H1 (cell line): Measurements from ENCODE around the gene GAS7. TPM values are rescaled to one million over a fixed set of nuclear protein-coding genes. Genes with fewer than 3 reads are reported as not detected.

Experiments
- BRCA1 ChIP-seq: IDR thresholded peaks from 2 replicates; pipeline ENCODE4 v1.6.1; 2012; ENCODE audit warnings: low read depth, low read length, improper control_type of control experiment
- CEBPB ChIP-seq: IDR thresholded peaks from 2 replicates; pipeline ENCODE4 v1.6.1; 2012; ENCODE audit warnings: low read depth, low read length
- CTBP2 ChIP-seq: IDR thresholded peaks from 2 replicates; pipeline ENCODE4 v1.7.0; 2011; ENCODE audit warnings: borderline replicate concordance, mild to moderate bottlenecking, moderate library complexity, mixed read lengths, low read length; ENCODE audit not compliant: insufficient read depth, insufficient read length
- TBP ChIP-seq: IDR thresholded peaks from 2 replicates; pipeline ENCODE4 v1.6.1; 2011; ENCODE audit warnings: low read depth, low read length, improper control_type of control experiment
- polyA plus RNA-seq, 7 experiments: library from polyadenylated mRNA; depleted of rRNA in 3 of 7; stranded (reverse) in 5 of 7; unstranded in 2 of 7; fragments of >200 nt in 5 of 7; fragments of 200-250 nt in 2 of 7; gene quantifications; 1 replicate in 5 of 7; 2 replicates in 1 of 7; 4 replicates in 1 of 7; pipeline versions ENCODE4 v1.2.1 to v1.2.3, GENCODE V29; 2011 to 2013; ENCODE audit warnings: missing spikeins in 2 of 7, mixed read lengths in 2 of 7
- total RNA-seq: library from RNA; stranded (reverse); fragmentation: NEBNext Ultra II Directional; extraction: Animal tissue kit (Norgen Biotek cat#: 25700); gene quantifications from 2 replicates; pipeline ENCODE4 v1.2.1, GENCODE V29; 2021
- TF ChIP-seq, protein P1 (sequence below): fragments of 300-600 bp; sonication (generic); IDR thresholded peaks from 2 replicates; pipeline ENCODE4 v1.7.1; 2012; ENCODE audit warnings: low read length, moderate library complexity, mild to moderate bottlenecking, inconsistent platforms; ENCODE audit not compliant: insufficient replicate concordance

GAS7 gene
- total and polyA plus RNA-seq, 2 of the 8 experiments (the other 6 are each of a cell fraction or from before 2014, with no cell fraction given) = 5.0 to 14.5 TPM

DNA sequence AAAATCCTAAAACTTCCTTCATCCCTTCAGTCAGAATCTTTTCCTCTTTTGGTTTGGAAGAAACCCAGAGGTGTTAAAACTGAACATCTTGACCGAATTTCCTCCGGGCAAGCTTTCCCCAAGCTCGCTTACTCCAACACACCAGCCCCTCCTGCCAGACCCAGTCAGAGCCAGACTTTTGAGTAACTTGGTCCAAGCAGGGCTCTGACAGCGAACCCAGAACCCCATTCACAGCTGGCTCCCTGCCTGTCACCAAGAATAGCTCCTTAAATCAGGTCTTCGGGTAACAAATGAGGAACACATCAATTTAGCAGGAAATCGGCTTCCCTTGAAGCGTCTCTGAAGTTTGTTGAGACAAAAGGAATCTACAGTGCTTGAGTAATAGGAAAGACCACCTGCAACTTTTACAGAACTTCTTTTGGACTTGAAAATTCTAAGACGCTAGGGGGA is 27.3 kb downstream of the GAS7 start (continued):
- TF ChIP-seq, protein P1, sequence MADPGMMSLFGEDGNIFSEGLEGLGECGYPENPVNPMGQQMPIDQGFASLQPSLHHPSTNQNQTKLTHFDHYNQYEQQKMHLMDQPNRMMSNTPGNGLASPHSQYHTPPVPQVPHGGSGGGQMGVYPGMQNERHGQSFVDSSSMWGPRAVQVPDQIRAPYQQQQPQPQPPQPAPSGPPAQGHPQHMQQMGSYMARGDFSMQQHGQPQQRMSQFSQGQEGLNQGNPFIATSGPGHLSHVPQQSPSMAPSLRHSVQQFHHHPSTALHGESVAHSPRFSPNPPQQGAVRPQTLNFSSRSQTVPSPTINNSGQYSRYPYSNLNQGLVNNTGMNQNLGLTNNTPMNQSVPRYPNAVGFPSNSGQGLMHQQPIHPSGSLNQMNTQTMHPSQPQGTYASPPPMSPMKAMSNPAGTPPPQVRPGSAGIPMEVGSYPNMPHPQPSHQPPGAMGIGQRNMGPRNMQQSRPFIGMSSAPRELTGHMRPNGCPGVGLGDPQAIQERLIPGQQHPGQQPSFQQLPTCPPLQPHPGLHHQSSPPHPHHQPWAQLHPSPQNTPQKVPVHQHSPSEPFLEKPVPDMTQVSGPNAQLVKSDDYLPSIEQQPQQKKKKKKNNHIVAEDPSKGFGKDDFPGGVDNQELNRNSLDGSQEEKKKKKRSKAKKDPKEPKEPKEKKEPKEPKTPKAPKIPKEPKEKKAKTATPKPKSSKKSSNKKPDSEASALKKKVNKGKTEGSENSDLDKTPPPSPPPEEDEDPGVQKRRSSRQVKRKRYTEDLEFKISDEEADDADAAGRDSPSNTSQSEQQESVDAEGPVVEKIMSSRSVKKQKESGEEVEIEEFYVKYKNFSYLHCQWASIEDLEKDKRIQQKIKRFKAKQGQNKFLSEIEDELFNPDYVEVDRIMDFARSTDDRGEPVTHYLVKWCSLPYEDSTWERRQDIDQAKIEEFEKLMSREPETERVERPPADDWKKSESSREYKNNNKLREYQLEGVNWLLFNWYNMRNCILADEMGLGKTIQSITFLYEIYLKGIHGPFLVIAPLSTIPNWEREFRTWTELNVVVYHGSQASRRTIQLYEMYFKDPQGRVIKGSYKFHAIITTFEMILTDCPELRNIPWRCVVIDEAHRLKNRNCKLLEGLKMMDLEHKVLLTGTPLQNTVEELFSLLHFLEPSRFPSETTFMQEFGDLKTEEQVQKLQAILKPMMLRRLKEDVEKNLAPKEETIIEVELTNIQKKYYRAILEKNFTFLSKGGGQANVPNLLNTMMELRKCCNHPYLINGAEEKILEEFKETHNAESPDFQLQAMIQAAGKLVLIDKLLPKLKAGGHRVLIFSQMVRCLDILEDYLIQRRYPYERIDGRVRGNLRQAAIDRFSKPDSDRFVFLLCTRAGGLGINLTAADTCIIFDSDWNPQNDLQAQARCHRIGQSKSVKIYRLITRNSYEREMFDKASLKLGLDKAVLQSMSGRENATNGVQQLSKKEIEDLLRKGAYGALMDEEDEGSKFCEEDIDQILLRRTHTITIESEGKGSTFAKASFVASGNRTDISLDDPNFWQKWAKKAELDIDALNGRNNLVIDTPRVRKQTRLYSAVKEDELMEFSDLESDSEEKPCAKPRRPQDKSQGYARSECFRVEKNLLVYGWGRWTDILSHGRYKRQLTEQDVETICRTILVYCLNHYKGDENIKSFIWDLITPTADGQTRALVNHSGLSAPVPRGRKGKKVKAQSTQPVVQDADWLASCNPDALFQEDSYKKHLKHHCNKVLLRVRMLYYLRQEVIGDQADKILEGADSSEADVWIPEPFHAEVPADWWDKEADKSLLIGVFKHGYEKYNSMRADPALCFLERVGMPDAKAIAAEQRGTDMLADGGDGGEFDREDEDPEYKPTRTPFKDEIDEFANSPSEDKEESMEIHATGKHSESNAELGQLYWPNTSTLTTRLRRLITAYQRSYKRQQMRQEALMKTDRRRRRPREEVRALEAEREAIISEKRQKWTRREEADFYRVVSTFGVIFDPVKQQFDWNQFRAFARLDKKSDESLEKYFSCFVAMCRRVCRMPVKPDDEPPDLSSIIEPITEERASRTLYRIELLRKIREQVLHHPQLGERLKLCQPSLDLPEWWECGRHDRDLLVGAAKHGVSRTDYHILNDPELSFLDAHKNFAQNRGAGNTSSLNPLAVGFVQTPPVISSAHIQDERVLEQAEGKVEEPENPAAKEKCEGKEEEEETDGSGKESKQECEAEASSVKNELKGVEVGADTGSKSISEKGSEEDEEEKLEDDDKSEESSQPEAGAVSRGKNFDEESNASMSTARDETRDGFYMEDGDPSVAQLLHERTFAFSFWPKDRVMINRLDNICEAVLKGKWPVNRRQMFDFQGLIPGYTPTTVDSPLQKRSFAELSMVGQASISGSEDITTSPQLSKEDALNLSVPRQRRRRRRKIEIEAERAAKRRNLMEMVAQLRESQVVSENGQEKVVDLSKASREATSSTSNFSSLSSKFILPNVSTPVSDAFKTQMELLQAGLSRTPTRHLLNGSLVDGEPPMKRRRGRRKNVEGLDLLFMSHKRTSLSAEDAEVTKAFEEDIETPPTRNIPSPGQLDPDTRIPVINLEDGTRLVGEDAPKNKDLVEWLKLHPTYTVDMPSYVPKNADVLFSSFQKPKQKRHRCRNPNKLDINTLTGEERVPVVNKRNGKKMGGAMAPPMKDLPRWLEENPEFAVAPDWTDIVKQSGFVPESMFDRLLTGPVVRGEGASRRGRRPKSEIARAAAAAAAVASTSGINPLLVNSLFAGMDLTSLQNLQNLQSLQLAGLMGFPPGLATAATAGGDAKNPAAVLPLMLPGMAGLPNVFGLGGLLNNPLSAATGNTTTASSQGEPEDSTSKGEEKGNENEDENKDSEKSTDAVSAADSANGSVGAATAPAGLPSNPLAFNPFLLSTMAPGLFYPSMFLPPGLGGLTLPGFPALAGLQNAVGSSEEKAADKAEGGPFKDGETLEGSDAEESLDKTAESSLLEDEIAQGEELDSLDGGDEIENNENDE = no peak
- no peak for TF ChIP-seq TBP
- TF ChIP-seq CEBPB = no peak
- no peak for TF ChIP-seq CTBP2
- TF ChIP-seq BRCA1 = no peak
